GM12892 (cell line): ENCODE results near the gene SLC17A2.

ENCODE experiments used
- POLR2A ChIP-seq: IDR thresholded peaks from 2 replicates; pipeline ENCODE4 v1.6.1; 2011; ENCODE audit warnings: low read depth, low read length, control low read depth
- POLR2AphosphoS5 ChIP-seq: IDR thresholded peaks from 2 replicates; pipeline ENCODE4 v1.6.1; 2011; ENCODE audit warnings: low read depth, low read length, control low read depth
- TAF1 ChIP-seq: IDR thresholded peaks from 2 replicates; pipeline ENCODE4 v1.6.1; 2011; ENCODE audit warnings: low read depth, mild to moderate bottlenecking, control low read depth, low read length, borderline replicate concordance

- TF ChIP-seq POLR2AphosphoS5 (no peak), POLR2A (no peak), TAF1 (no peak)
These were observed 38.3 kb upstream of the SLC17A2 start for GRCh38 chr6:25968769-25969168.
